C4-2B (cell line): Measurements from ENCODE around the gene C4orf50.

Source experiments
- CTCF ChIP-seq: fragments of 450-650 bp; conservative IDR thresholded peaks from 2 replicates; pipeline ENCODE4 v1.5.1; 2017; ENCODE audit warnings: mild to moderate bottlenecking
- ZFX ChIP-seq: fragments of 450-650 bp; IDR thresholded peaks from 2 replicates; pipeline ENCODE4 v1.6.1; 2017

GRCh38 chr4:5852523-5853202 is 165.6 kb downstream of the C4orf50 start:
- TF ChIP-seq CTCF, result no peak
- TF ChIP-seq ZFX, result no peak
